ENCODE results near the gene CDK11B.
"Not testable (repeated sequence)": the region's sequence is repeated elsewhere in the genome, so short reads cannot be mapped to it uniquely, and the experiment has no call there.

GRCh38 chr1:1595341-1595740 is 63.5 kb downstream of the CDK11B start:
- TF ChIP-seq, protein P1, sequence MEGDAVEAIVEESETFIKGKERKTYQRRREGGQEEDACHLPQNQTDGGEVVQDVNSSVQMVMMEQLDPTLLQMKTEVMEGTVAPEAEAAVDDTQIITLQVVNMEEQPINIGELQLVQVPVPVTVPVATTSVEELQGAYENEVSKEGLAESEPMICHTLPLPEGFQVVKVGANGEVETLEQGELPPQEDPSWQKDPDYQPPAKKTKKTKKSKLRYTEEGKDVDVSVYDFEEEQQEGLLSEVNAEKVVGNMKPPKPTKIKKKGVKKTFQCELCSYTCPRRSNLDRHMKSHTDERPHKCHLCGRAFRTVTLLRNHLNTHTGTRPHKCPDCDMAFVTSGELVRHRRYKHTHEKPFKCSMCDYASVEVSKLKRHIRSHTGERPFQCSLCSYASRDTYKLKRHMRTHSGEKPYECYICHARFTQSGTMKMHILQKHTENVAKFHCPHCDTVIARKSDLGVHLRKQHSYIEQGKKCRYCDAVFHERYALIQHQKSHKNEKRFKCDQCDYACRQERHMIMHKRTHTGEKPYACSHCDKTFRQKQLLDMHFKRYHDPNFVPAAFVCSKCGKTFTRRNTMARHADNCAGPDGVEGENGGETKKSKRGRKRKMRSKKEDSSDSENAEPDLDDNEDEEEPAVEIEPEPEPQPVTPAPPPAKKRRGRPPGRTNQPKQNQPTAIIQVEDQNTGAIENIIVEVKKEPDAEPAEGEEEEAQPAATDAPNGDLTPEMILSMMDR (optimal IDR thresholded peaks at IDR 0.05 in 1 of 3, IDR thresholded peaks at IDR 0.05 in 1 of 3, conservative IDR thresholded peaks at IDR 0.05 in 1 of 3; ENCODE audit: extremely low read depth in 1 of 3, insufficient read depth in 2 of 3, low read length in 3 of 3), result not testable (repeated sequence)
- not testable (repeated sequence) for TF ChIP-seq EZH2 (IDR thresholded peaks at IDR 0.05; ENCODE audit: low read length)
